IMR-90 (cell line): ENCODE measurements around the gene SNAPC2. TPM values are rescaled to one million over a fixed set of nuclear protein-coding genes. Genes with fewer than 3 reads are reported as not detected.

Experiments used
- ATAC-seq: fragments of 200-7000 bp; cut with Tn5 transposase; 2 replicates; pipeline ENCODE4 v1.9.1; 2020; ENCODE audit warnings: low read depth, mild to moderate bottlenecking, moderate library complexity
- BruUV-seq: library from RNA; stranded (reverse); fragments of 400-500 nt; replicated peaks from 2 replicates; lab custom pipeline; 2021; lab: Mats Ljungman, UMichigan
- CTCF ChIA-PET: fragments of 300-600 bp; formaldehyde crosslinking; extraction: SDS; loops from one replicate; lab custom pipeline; 2021; ENCODE audit warnings: antibody characterized with exemption; lab: Yijun Ruan, JAX
- POLR2A ChIA-PET: fragments of 300-600 bp; sonication (Branson Sonifier 250); formaldehyde crosslinking; loops from one replicate; lab custom pipeline; 2022; ENCODE audit warnings: antibody characterized with exemption; ENCODE audit not compliant: unreplicated experiment; lab: Charles Lee
- DNase-seq: peaks from one replicate; pipeline ENCODE4 v3.0.0; 2013
- H2AFZ ChIP-seq: replicated peaks from 2 replicates; pipeline ENCODE3; 2013; ENCODE audit warnings: low read length, mild to moderate bottlenecking; ENCODE audit not compliant: poor library complexity
- H2AK5ac ChIP-seq: 2 replicates; pipeline ENCODE4 v1.6.1; 2013; ENCODE audit warnings: low read depth, low read length, inconsistent platforms
- H2AK9ac ChIP-seq: replicated peaks from 2 replicates; pipeline ENCODE3; 2013; ENCODE audit warnings: mild to moderate bottlenecking, low read depth, low read length, moderate library complexity; ENCODE audit not compliant: poor library complexity
- H2BK120ac ChIP-seq: 2 replicates; pipeline ENCODE4 v1.6.1; 2013; ENCODE audit warnings: low read depth, low read length, inconsistent platforms
- H2BK15ac ChIP-seq: 3 replicates; pipeline ENCODE4 v1.6.1; 2013; ENCODE audit warnings: low read depth, low read length, inconsistent platforms
- H2BK20ac ChIP-seq: 2 replicates; pipeline ENCODE4 v1.6.1; 2013; ENCODE audit warnings: low read depth, mild to moderate bottlenecking, inconsistent platforms, low read length, moderate library complexity
- H2BK5ac ChIP-seq: 2 replicates; pipeline ENCODE4 v1.6.1; 2013; ENCODE audit warnings: mild to moderate bottlenecking, low read depth, low read length, inconsistent platforms; ENCODE audit not compliant: poor library complexity, severe bottlenecking
- H3K14ac ChIP-seq: replicated peaks from 2 replicates; pipeline ENCODE4 v1.6.1; 2013; ENCODE audit warnings: low read depth, low read length, inconsistent platforms
- H3K18ac ChIP-seq: 2 replicates; pipeline ENCODE4 v1.6.1; 2013; ENCODE audit warnings: low read depth, low read length, control low read depth
- H3K23ac ChIP-seq: 2 replicates; pipeline ENCODE4 v1.6.1; 2013; ENCODE audit warnings: low read depth, low read length, inconsistent platforms
- H3K27ac ChIP-seq: 2 replicates; pipeline ENCODE4 v1.5.1; 2013; ENCODE audit warnings: mild to moderate bottlenecking, control low read depth, low read length; ENCODE audit not compliant: insufficient read depth
- H3K27me3 ChIP-seq: 2 replicates; pipeline ENCODE4 v1.6.1; 2013; ENCODE audit warnings: low read length; ENCODE audit not compliant: control insufficient read depth, insufficient read depth
- H3K36me3 ChIP-seq: 2 replicates; pipeline ENCODE4 v1.6.1; 2013; ENCODE audit warnings: low read length, mixed read lengths; ENCODE audit not compliant: control insufficient read depth, insufficient read depth
- H3K4ac ChIP-seq: 2 replicates; pipeline ENCODE4 v1.6.1; 2013; ENCODE audit warnings: low read depth, low read length, inconsistent platforms
- H3K4me1 ChIP-seq: 2 replicates; pipeline ENCODE4 v1.6.1; 2013; ENCODE audit warnings: low read length, mixed read lengths; ENCODE audit not compliant: control insufficient read depth, insufficient read depth
- H3K4me2 ChIP-seq: 2 replicates; pipeline ENCODE4 v1.6.1; 2013; ENCODE audit warnings: low read depth, mild to moderate bottlenecking, control low read depth, low read length, moderate library complexity
- H3K4me3 ChIP-seq: 2 replicates; pipeline ENCODE4 v1.5.1; 2013; ENCODE audit warnings: low read depth, mild to moderate bottlenecking, control low read depth, low read length, moderate library complexity; ENCODE audit not compliant: insufficient read depth
- H3K56ac ChIP-seq: 2 replicates; pipeline ENCODE4 v1.6.1; 2013; ENCODE audit warnings: low read length, inconsistent platforms; ENCODE audit not compliant: insufficient read depth; ENCODE audit errors: extremely low read depth
- H3K79me1 ChIP-seq, 2 experiments: 2 replicates each; pipeline ENCODE4 v1.6.1; 2013; ENCODE audit warnings: low read length in 2 of 2, inconsistent platforms in 1 of 2, low read depth in 1 of 2
- H3K9ac ChIP-seq: 2 replicates; pipeline ENCODE4 v1.6.1; 2013; ENCODE audit warnings: low read depth, low read length, control low read depth
- H3K9me1 ChIP-seq: 2 replicates; pipeline ENCODE4 v1.6.1; 2013; ENCODE audit warnings: low read length, inconsistent platforms; ENCODE audit not compliant: insufficient read depth
- H3K9me3 ChIP-seq: 2 replicates; pipeline ENCODE4 v1.6.1; 2013; ENCODE audit warnings: low read length; ENCODE audit not compliant: control insufficient read depth, insufficient read depth
- H4K20me1 ChIP-seq: 2 replicates; pipeline ENCODE4 v1.6.1; 2013; ENCODE audit warnings: low read length, inconsistent platforms; ENCODE audit not compliant: insufficient read depth
- H4K5ac ChIP-seq: 2 replicates; pipeline ENCODE4 v1.6.1; 2013; ENCODE audit warnings: mild to moderate bottlenecking, low read depth, low read length, control low read depth
- H4K8ac ChIP-seq, 2 experiments: 2 replicates each; pipeline ENCODE4 v1.6.1; 2013; ENCODE audit warnings: low read depth in 2 of 2, low read length in 2 of 2, control low read depth in 1 of 2, inconsistent platforms in 1 of 2
- H4K91ac ChIP-seq: 2 replicates; pipeline ENCODE4 v1.6.1; 2013; ENCODE audit warnings: low read depth, low read length, inconsistent platforms; ENCODE audit not compliant: insufficient read depth
- CEBPB ChIP-seq: IDR thresholded peaks from 2 replicates; pipeline ENCODE4 v1.6.1; 2012; ENCODE audit warnings: low read depth, low read length, improper control_type of control experiment
- CHD1 ChIP-seq: IDR thresholded peaks from 2 replicates; pipeline ENCODE4 v1.6.1; 2012; ENCODE audit warnings: low read depth, low read length, improper control_type of control experiment
- FOS ChIP-seq: fragments of 150-350 bp; IDR thresholded peaks from 2 replicates; pipeline ENCODE4 v1.6.1; 2016; ENCODE audit warnings: low read depth, low read length
- MAFK ChIP-seq: IDR thresholded peaks from 2 replicates; pipeline ENCODE4 v1.6.1; 2012; ENCODE audit warnings: low read depth, low read length, improper control_type of control experiment
- MXI1 ChIP-seq: IDR thresholded peaks from 2 replicates; pipeline ENCODE4 v1.6.1; 2012; ENCODE audit warnings: low read depth, mild to moderate bottlenecking, low read length, moderate library complexity, borderline replicate concordance
- POLR2A ChIP-seq: IDR thresholded peaks from 2 replicates; pipeline ENCODE4 v1.6.1; 2012; ENCODE audit warnings: mild to moderate bottlenecking, low read depth, low read length
- RFX5 ChIP-seq: IDR thresholded peaks from 2 replicates; pipeline ENCODE4 v1.8.0; 2012; ENCODE audit warnings: low read depth, mild to moderate bottlenecking, low read length, moderate library complexity
- WGBS, 2 experiments: methylation state at CpG; one replicate each; pipeline versions ENCODE4 v1.1.5 to v1.1.7; 2013; ENCODE audit warnings: missing lambda C conversion rate in 2 of 2; ENCODE audit not compliant: insufficient read length in 1 of 2; ENCODE audit errors: extremely low coverage in 2 of 2; 5-methylcytosine and 5-hydroxymethylcytosine counted together
- dilution Hi-C: fragments of 300-500 bp; cut with HindIII; formaldehyde crosslinking; loops from one replicate; pipeline ENCODE4 v1.14.3; 2018; ENCODE audit warnings: low sequenced_read_pairs; ENCODE audit not compliant: unreplicated experiment
- in situ Hi-C: fragments of 300-500 bp; cut with MboI; formaldehyde crosslinking; loops from 3 replicates; pipeline ENCODE4 v1.14.3; 2019; ENCODE audit warnings: low sequenced_read_pairs, inconsistent platforms, mixed read lengths
- intact Hi-C: fragments of 100-400 bp; cut with micrococcal nuclease; formaldehyde crosslinking; loops from 2 replicates; pipeline ENCODE4 v1.10.0; 2022
- polyA plus RNA-seq, 3 experiments: library from polyadenylated mRNA; depleted of rRNA; stranded (reverse); fragments of >200 nt; gene quantifications; 2 replicates each; pipeline ENCODE4 v1.2.3, GENCODE V29; 2012; ENCODE audit warnings: low replicate concordance in 1 of 3
- total RNA-seq: library from RNA; depleted of rRNA; stranded (reverse); fragments of >200 nt; gene quantifications from 2 replicates; pipeline ENCODE4 v1.2.3, GENCODE V29; 2012
- TF ChIP-seq, protein P1 (sequence below): fragments of 150-350 bp; IDR thresholded peaks from 2 replicates; pipeline ENCODE4 v1.6.1; 2016; ENCODE audit warnings: low read depth, mild to moderate bottlenecking, low read length, moderate library complexity, borderline replicate concordance
- TF ChIP-seq, protein P2 (sequence below): fragments of 150-350 bp; IDR thresholded peaks from 2 replicates; pipeline ENCODE4 v1.6.1; 2017; ENCODE audit warnings: mild to moderate bottlenecking, antibody characterized with exemption, low read length, low read depth

The SNAPC2 gene
- total and polyA plus RNA-seq, 2 of the 4 experiments (the other 2 are of a cell fraction), result 12.5 to 29.2 TPM

DNA sequence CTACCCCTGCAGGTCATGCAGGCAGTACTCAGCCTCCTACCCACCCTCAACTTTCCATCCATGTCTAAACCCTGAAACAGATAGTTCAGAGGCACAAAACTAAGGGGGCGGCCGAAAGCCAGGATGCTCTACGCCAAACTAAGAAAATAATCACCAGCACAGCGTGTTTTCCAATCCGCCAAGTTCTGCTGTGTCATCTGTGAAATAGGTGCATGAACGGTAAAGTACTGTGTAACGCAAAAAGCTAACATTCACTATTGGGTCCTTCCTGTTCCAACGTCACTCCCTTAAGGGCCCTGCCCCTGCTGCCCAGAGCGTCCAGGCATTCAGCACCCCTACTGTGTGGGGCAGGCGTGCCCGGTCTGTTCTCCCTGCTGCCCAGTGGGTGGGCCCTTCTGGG is 35.6 kb downstream of the SNAPC2 start:
- DNase-seq, result no peak
- Histone ChIP-seq H3K27me3 (no peaks in the 10 kb centered on the region), H3K14ac (no peak overlapping the region), H2BK20ac (no peak overlapping the region), H3K36me3 (peaks cover 14% of the 10 kb centered on the region), H2AFZ (no peak overlapping the region), H2AK9ac (peak overlapping the region; percentile 28), H3K4me1 (no peaks in the 10 kb centered on the region; the same call in 1 of the 2 replicates), H4K20me1 (peaks cover 3% of the 10 kb centered on the region), H4K91ac (no peak overlapping the region), H3K23ac (no peak overlapping the region), H3K18ac (no peak overlapping the region), H4K8ac (no peak overlapping the region), H2BK120ac (no peak overlapping the region), H3K56ac (no peak overlapping the region), H2BK15ac (no peak overlapping the region), H3K4me3 (no peak overlapping the region), H4K5ac (no peak overlapping the region), H3K79me1 (0 out of 4 replicates have a peak, but pooled peaks cover 0 to 3% of the 10 kb centered on the region in 2 experiments), H3K27ac (no peak overlapping the region), H3K9me3 (no peaks in the 10 kb centered on the region), H3K9me1 (no peaks in the 10 kb centered on the region), H2AK5ac (no peak overlapping the region), H3K9ac (no peak overlapping the region), H3K4me2 (no peak overlapping the region), H3K4ac (no peak overlapping the region), H2BK5ac (no peak overlapping the region)
- ChIA-PET CTCF (interaction anchor here (0.7 kb wide), 1 partner anchor 11 kb away, joined by 3 read pairs; no protein-coding TSS in a partner anchor), POLR2A (interaction anchor here (0.7 kb wide), 1 partner anchor 278 kb away, joined by 10 read pairs; no protein-coding TSS in a partner anchor)
- 70% methylated on average over 2 of the region's 11 CpGs; no CpG with 5 or more reads in 1 of the 2 experiments for WGBS, 2 experiments
- no peak for ATAC-seq
- BruUV-seq, result no TSS peak
- intact Hi-C loops (no loop called here), in situ Hi-C loops (no loop called here), dilution Hi-C loops (no loop called here)
- no peak for TF ChIP-seq FOS
- TF ChIP-seq, protein P1, sequence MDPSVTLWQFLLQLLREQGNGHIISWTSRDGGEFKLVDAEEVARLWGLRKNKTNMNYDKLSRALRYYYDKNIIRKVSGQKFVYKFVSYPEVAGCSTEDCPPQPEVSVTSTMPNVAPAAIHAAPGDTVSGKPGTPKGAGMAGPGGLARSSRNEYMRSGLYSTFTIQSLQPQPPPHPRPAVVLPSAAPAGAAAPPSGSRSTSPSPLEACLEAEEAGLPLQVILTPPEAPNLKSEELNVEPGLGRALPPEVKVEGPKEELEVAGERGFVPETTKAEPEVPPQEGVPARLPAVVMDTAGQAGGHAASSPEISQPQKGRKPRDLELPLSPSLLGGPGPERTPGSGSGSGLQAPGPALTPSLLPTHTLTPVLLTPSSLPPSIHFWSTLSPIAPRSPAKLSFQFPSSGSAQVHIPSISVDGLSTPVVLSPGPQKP, result no peak
- no peak for TF ChIP-seq CHD1
- no peak for TF ChIP-seq CEBPB
- no peak for TF ChIP-seq POLR2A
- TF ChIP-seq RFX5, result no peak
- TF ChIP-seq, protein P2, sequence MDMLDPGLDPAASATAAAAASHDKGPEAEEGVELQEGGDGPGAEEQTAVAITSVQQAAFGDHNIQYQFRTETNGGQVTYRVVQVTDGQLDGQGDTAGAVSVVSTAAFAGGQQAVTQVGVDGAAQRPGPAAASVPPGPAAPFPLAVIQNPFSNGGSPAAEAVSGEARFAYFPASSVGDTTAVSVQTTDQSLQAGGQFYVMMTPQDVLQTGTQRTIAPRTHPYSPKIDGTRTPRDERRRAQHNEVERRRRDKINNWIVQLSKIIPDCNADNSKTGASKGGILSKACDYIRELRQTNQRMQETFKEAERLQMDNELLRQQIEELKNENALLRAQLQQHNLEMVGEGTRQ, result no peak
- TF ChIP-seq MXI1, result no peak
- TF ChIP-seq MAFK, result no peak
